NCI-H2107 (cell line): ENCODE data around the gene VPS18.

Source experiments
- DNase-seq: peaks from one replicate; lab custom pipeline; 2025; lab: John Stamatoyannopoulos, UW

The VPS18 gene

DNA sequence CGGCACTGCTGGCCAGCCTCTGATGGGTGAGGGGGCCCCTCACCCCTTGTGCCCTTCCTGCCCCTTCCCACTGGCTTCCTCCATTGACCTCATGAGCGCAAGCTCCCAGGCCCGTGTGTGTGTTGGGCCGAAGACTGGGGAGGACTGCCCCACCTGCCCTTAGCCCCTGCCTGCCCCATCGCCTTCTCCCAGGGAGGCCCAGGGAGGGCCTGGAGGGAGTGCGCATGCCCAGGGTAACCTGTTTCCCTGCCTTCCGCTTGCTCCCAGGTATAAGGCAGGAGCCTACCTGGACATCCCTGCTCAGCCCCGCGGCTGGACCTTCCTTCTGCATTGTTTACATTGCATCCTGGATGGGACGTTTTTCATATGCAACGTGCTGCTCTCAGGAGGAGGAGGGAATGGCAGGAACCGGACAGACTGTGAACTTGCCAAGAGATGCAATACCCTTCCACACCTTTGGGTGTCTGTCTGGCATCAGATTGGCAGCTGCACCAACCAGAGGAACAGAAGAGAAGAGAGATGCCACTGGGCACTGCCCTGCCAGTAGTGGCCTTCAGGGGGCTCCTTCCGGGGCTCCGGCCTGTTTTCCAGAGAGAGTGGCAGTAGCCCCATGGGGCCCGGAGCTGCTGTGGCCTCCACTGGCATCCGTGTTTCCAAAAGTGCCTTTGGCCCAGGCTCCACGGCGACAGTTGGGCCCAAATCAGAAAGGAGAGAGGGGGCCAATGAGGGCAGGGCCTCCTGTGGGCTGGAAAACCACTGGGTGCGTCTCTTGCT, 43.7 kb downstream of the VPS18 start:
- no peak for DNase-seq

GRCh38 chr15:40938536-40938870, 44.3 kb downstream of the VPS18 start:
- DNase-seq: no peak

DNA sequence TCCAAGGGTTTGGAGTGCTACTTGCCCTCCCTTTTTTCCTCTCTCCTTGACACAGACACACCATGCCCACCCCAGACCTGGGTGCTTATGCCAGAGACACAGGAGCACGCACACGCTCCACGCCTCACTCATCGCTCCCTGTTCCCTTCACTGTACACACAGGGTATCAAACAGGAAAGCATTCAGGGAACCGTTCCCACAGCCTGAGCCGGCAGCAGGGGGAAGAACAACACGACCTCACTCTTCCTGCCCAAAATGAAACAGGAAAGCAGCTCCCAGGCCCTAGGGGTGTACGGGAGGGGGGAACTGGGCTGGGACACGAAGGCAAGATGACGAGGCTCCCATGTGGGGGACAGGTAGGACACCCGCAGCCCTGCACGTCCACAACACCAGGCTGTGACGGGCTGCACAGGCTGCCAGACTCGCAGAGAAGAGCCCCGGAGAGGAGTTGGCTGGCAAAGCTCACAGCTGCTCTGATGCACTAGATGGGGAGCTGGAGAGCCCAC, 46.1 kb downstream of the VPS18 start:
- no peak for DNase-seq

DNA sequence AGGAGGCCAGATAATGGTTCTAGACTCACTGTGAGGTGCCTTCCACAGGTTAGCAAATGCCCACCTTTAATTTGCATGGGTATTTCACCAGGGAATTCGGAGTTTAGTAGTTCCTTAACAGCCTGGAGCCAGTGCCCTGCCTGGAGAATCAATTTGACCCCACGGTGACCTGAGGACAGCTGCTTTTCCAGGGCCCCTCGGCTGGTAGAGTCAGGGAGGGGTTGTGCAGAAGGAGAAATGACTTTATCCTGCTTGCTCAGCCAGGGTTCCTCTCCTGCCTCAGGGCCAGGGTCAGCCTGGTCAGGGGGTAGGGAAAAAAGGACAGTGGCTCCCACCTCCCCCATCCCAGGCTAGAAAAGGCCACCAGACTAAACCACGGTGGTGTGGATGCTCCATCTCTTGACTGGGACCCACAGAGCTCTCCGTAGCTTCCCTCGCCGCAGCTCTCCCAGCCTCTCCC, 46.8 kb downstream of the VPS18 start:
- DNase-seq: no peak

DNA sequence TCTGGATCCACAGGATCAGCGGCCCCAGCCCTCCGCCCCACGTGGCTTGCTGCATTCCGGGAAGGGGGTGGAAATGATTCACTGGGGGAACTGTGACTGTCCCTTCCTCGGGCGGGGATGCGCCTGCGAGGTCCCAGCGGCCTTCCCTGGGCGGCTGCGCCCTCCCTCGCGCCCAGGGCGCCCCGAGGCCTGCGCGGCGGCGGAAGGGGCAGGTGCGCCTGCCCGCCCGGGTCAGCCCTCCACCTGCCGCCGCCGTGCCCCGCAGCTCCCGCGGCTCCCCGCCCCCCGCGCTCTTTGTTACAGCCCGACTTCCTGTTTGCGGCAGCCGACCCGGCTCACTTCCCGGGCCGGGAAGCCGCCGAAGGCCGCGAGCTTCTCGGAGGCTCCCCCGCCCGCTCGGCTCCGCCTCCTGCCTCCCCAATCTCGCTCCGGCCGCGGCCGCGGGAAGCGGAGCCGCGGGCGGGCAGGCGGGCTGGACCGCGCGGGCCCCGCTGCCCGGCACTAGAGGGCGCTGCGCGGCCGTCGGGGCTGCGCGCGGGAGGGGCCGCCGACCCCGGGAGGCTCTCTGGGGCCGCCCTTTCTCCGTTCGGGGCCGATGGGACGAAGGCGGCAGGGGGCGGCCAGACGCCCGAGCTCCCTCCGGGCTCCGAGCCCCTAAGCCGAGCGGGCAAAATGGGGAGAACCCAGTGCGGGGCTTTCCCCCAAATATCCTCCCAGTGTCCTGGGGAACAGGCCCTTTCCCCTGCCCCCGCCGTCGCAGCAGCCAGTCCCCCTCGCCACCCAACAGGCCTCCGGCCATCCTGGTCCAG, 47.5 kb downstream of the VPS18 start:
- DNase-seq: no peak

DNA sequence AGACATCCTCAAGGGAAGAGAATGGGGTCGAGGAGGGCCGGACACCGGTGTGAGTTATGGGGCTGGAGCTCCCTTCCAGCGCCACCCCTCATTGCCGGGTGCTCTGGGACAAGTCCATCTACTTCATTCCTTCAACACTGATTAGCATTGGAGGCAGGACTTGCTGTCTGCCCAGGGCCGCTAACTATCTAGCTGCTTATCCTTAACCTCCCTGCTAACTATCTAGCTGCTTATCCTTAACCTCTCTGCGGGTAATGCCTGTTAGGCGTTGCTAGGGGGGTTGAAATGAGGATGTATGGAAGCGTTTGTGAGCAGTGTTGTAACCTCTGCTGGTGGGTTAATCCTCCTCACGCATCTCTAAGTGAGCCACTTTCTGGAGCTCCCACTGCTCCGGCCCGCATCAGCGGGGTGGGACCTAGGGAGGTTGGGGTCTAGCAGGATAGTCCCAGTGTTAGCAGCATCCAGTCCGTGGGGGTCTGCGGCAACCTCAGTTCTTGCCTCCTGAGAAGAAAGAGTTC, 48.1 kb downstream of the VPS18 start:
- DNase-seq: no peak

- DNase-seq: no peak
These were observed 48.6 kb downstream of the VPS18 start for GRCh38 chr15:40942878-40943277.

- DNase-seq: no peak
These were observed 49.6 kb downstream of the VPS18 start for GRCh38 chr15:40943764-40944365.

DNA sequence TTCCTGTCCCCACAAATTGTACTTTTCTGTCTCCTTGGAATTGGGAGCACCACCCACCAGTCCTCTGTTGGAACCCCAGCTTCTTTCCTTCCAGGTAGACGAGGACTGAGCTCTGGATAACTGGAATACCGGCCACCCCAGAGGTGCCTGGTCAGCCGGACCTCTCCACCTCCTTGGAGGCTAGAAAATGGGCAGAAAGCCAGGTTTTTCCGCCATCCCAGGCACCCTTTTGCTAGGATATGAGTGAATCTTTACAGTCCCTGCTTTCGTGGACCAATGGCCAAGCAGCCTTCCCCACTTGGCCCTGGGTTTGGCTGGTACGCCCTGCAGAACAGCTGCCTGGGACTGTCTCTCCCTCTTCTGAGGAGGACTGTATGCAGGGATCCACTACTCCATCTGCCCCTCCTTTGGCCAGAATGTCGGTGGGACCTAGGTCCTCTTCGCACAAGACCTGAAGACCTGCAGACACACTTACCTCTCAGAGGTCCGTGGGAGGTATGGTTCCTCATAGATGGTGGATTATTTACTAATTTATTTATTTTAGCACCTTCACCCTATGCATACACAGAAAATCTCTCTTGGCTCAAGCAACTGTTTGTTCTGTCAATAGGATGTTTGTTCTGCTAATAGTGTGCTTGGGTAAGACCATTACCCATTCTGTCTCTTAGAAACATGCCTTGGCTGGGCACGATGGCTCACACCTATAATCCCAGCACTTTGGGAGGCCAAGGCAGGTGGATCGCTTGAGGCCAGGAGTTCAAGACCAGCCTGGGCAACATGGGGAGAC, 50.5 kb downstream of the VPS18 start:
- no peak for DNase-seq

GRCh38 chr15:40948706-40949473, 54.6 kb downstream of the VPS18 start:
- no peak for DNase-seq

DNA sequence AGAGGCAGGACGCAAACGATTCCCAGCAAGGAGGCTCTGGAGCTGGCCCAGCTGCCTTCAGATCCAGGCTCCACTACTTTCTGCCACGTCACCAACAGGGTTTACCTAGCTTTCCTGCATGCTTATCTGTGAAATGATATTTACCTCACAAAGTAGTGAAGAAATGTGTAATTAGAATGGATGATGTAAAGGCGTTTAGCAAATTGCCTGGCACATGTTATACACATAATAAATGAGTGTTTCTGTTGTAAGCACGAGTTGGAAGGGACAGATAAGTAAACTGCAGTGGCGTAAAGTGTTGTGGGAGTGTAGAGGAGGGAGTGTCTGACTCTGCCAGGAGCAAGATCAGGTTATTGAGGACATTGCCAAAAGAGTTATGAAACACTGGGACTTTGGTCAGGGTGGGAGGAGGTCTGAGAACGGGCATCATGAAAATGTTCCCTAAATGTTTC, 55.5 kb downstream of the VPS18 start:
- DNase-seq: no peak

GRCh38 chr15:40951764-40952163, 57.5 kb downstream of the VPS18 start:
- DNase-seq: no peak

GRCh38 chr15:40952301-40952900, 58.2 kb downstream of the VPS18 start:
- no peak for DNase-seq

GRCh38 chr15:40952901-40953712, 58.9 kb downstream of the VPS18 start, which contains the start of gene CHAC1:
CHAC1 (plus strand) TSS chr15:40953471; CDS start chr15:40953584, 113 bp downstream.
- DNase-seq: peak; percentile 77
